22Rv1 (cell line): ENCODE data around the gene SCNN1B.

ENCODE experiments used
- CTCF ChIP-seq: fragments of 450-650 bp; IDR thresholded peaks from 2 replicates; pipeline ENCODE4 v1.5.1; 2017; ENCODE audit warnings: mild to moderate bottlenecking
- ZFX ChIP-seq: fragments of 450-650 bp; IDR thresholded peaks from 2 replicates; pipeline ENCODE4 v1.6.1; 2017; ENCODE audit warnings: antibody characterized with exemption, borderline replicate concordance

- no peak for TF ChIP-seq CTCF
- TF ChIP-seq ZFX: no peak
Measured at GRCh38 chr16:23351360-23351759, 49.3 kb downstream of the SCNN1B start.
